Transverse colon (tissue), 4 donors: ENCODE data around the gene ZNF143. TPM values are rescaled to one million over a fixed set of nuclear protein-coding genes. Genes with fewer than 3 reads are reported as not detected.

Source experiments
- DNase-seq: peaks from one replicate; pipeline ENCODE4 v3.0.0-alpha.2; 2019
- H3K27ac ChIP-seq, 4 donors: fragments of 200-600 bp; sonication (generic); 2 replicates each; pipeline ENCODE4 v1.5.1; 2016 to 2018; ENCODE audit warnings: inconsistent platforms in 4 of 4
- H3K27me3 ChIP-seq: fragments of 200-600 bp; sonication (generic); 2 replicates; pipeline ENCODE4 v1.5.1; 2017; ENCODE audit warnings: inconsistent platforms
- H3K36me3 ChIP-seq, 4 donors: fragments of 200-600 bp; sonication (generic); 2 replicates each; pipeline ENCODE4 v1.5.1; 2017 to 2019; ENCODE audit warnings: inconsistent platforms in 4 of 4
- H3K4me1 ChIP-seq, 4 donors: fragments of 200-600 bp; sonication (generic); 2 replicates each; pipeline ENCODE4 v1.5.1; 2017 to 2020; ENCODE audit warnings: inconsistent platforms in 4 of 4
- H3K4me3 ChIP-seq, 4 donors: fragments of 200-600 bp; sonication (generic); 1 replicate in 1 of 4; 2 replicates in 3 of 4; pipeline versions ENCODE4 v1.5.1 to v1.6.1; 2017 to 2019; ENCODE audit warnings: inconsistent platforms in 4 of 4
- H3K9me3 ChIP-seq, 2 donors: fragments of 200-600 bp; sonication (generic); 2 replicates each; pipeline ENCODE4 v1.5.1; 2017 to 2019; ENCODE audit warnings: inconsistent platforms in 2 of 2
- CTCF ChIP-seq, 5 experiments: fragments of 200-600 bp in 3 of 5; fragments of 450-650 bp in 2 of 5; sonication (generic) in 3 of 5; IDR thresholded peaks; 1 replicate in 2 of 5; 2 replicates in 3 of 5; pipeline ENCODE4 v1.5.1; 2016 to 2017; ENCODE audit warnings: antibody characterized with exemption in 5 of 5, inconsistent platforms in 3 of 5, mild to moderate bottlenecking in 2 of 5, moderate library complexity in 1 of 5
- EP300 ChIP-seq: sonication (generic); formaldehyde crosslinking; IDR thresholded peaks from one replicate; pipeline ENCODE4 v1.6.1; 2017; ENCODE audit warnings: antibody characterized with exemption, low read depth
- POLR2A ChIP-seq: fragments of 450-650 bp; IDR thresholded peaks from one replicate; pipeline ENCODE4 v1.6.1; 2016; ENCODE audit warnings: antibody characterized with exemption, mild to moderate bottlenecking, moderate library complexity
- POLR2AphosphoS5 ChIP-seq, 3 donors: sonication (generic); formaldehyde crosslinking; IDR thresholded peaks; one replicate each; pipeline ENCODE4 v1.6.1; 2016; ENCODE audit warnings: antibody characterized with exemption in 3 of 3
- WGBS, 2 donors: methylation state at CpG; one replicate each; pipeline ENCODE4 v1.1.5; 2018; ENCODE audit warnings: low coverage in 1 of 2; 5-methylcytosine and 5-hydroxymethylcytosine counted together
- in situ Hi-C, 4 donors: fragments of 200-750 bp; cut with MboI; loops; one replicate each; pipeline versions ENCODE4 v1.15.0 to v1.15.1; 2017; ENCODE audit warnings: low sequenced_read_pairs in 3 of 4, low pct_ligation_motif_present in 1 of 4, low pct_unique_long_range_greater_than_20kb in 1 of 4
- intact Hi-C: fragments of 100-400 bp; cut with DNase I; formaldehyde crosslinking; loops from one replicate; pipeline ENCODE4 v1.15.1; 2023; ENCODE audit warnings: low total_unique reads
- total RNA-seq, 4 donors: library from RNA; depleted of rRNA; stranded (reverse); fragments of >200 nt; gene quantifications; one replicate each; pipeline ENCODE4 v1.1.0, GENCODE V29; 2016

Gene ZNF143
- total RNA-seq, 4 donors from 2014 or later, result 6.6 to 21.8 (median 14.3) TPM

GRCh38 chr11:9461063-9461759 lies 399 bp downstream of the ZNF143 start:
- TF ChIP-seq POLR2A, result peak; percentile 93
- no peak for TF ChIP-seq EP300
- peak; percentile 31 to 92 (median 79) for TF ChIP-seq POLR2AphosphoS5 (IDR thresholded peaks at IDR 0.05)
- TF ChIP-seq CTCF (IDR thresholded peaks at IDR 0.05), result peak in 2 of 5 experiments; percentile 3 to 6
- H3K4me1 ChIP-seq, result peaks cover 11 to 20% (median 15%) of the 10 kb centered on the region in 4 donors
- intact Hi-C loops, result loop anchor here (5.0 kb wide), 1 partner anchor 151 kb away; no protein-coding TSS in a partner anchor

GRCh38 chr11:9461760-9462134 lies 935 bp downstream of the ZNF143 start:
- Histone ChIP-seq H3K36me3 (no peaks in the 10 kb centered on the region), H3K9me3 (no peaks in the 10 kb centered on the region), H3K27ac (peak overlapping the region; percentile 96 to 100 (median 99)), H3K27me3 (no peaks in the 10 kb centered on the region), H3K4me1 (peaks cover 11 to 20% (median 15%) of the 10 kb centered on the region in 4 donors), H3K4me3 (peak overlapping the region; percentile 37 to 83 (median 74))
- WGBS, 2 donors, result 0 to 1% methylated on average over 10 of the region's 10 CpGs
- DNase-seq, result no peak
- in situ Hi-C loops (no loop called here), intact Hi-C loops (loop anchor here (5.0 kb wide), 1 partner anchor 151 kb away; no protein-coding TSS in a partner anchor)
- TF ChIP-seq CTCF (IDR thresholded peaks at IDR 0.05) (no peak), POLR2A (no peak), EP300 (no peak), POLR2AphosphoS5 (IDR thresholded peaks at IDR 0.05) (no peak)

More at GRCh38 chr11:9461063-9461759, 399 bp downstream of the ZNF143 start:
- in situ Hi-C loops, result no loop called here
- H3K27ac ChIP-seq, result peak overlapping the region; percentile 96 to 100 (median 99)
- WGBS, 2 donors, result 0% methylated on average over 1 to 41 of the region's 57 CpGs
- no peaks in the 10 kb centered on the region for H3K27me3 ChIP-seq
- H3K36me3 ChIP-seq, result no peaks in the 10 kb centered on the region
- peak; percentile 86 for DNase-seq
- H3K9me3 ChIP-seq, result no peaks in the 10 kb centered on the region
- peak overlapping the region; percentile 37 to 83 (median 74) for H3K4me3 ChIP-seq

- H3K27ac ChIP-seq, result peak overlapping the region; percentile 96 to 100 (median 99)
- in situ Hi-C loops, result no loop called here
- H3K4me1 ChIP-seq, result peaks cover 11 to 20% (median 15%) of the 10 kb centered on the region in 4 donors
- H3K27me3 ChIP-seq, result no peaks in the 10 kb centered on the region
- DNase-seq, result no peak
- WGBS, 2 donors, result 58 to 69% methylated on average over 7 to 16 of the region's 16 CpGs
- H3K4me3 ChIP-seq, result peak overlapping the region in 3 of 4 donors; percentile 69 to 83 (median 78)
- TF ChIP-seq CTCF (IDR thresholded peaks at IDR 0.05) (no peak), POLR2A (no peak), POLR2AphosphoS5 (IDR thresholded peaks at IDR 0.05) (no peak), EP300 (no peak)
- H3K36me3 ChIP-seq, result no peaks in the 10 kb centered on the region
- H3K9me3 ChIP-seq, result no peaks in the 10 kb centered on the region
- intact Hi-C loops, result loop anchor here (5.0 kb wide), 1 partner anchor 150 kb away; no protein-coding TSS in a partner anchor
These were observed 1.5 kb downstream of the ZNF143 start for GRCh38 chr11:9462172-9462799.

- Histone ChIP-seq H3K36me3 (no peaks in the 10 kb centered on the region), H3K4me3 (no peak overlapping the region), H3K9me3 (no peaks in the 10 kb centered on the region), H3K27ac (peak overlapping the region; percentile 96 to 100 (median 99)), H3K27me3 (no peaks in the 10 kb centered on the region), H3K4me1 (peaks cover 11 to 20% (median 15%) of the 10 kb centered on the region in 4 donors)
- TF ChIP-seq POLR2AphosphoS5 (IDR thresholded peaks at IDR 0.05) (no peak), EP300 (no peak), POLR2A (no peak), CTCF (IDR thresholded peaks at IDR 0.05) (no peak)
- intact Hi-C loops, result loop anchor here (5.0 kb wide), 1 partner anchor 149 kb away; no protein-coding TSS in a partner anchor
- no peak for DNase-seq
- 80 to 83% methylated on average over 2 to 8 of the region's 8 CpGs for WGBS, 2 donors
- in situ Hi-C loops, result no loop called here
These were observed 2.2 kb downstream of the ZNF143 start for GRCh38 chr11:9462806-9463537.
